WTC11 (cell line): Measurements from ENCODE around the gene TPCN2.

Experiments
- CBFB ChIP-seq: sonication (generic); formaldehyde crosslinking; IDR thresholded peaks from 2 replicates; pipeline ENCODE4 v1.8.1; 2022; ENCODE audit warnings: mild to moderate bottlenecking, low read depth, missing genetic modification reagents
- FOXJ3 ChIP-seq: sonication (generic); formaldehyde crosslinking; IDR thresholded peaks from 2 replicates; pipeline ENCODE4 v1.9.0; 2021; ENCODE audit warnings: missing genetic modification reagents, mild to moderate bottlenecking, borderline replicate concordance
- RORB ChIP-seq: fragments of 250-450 bp; sonication (Bioruptor Pico); IDR thresholded peaks from 2 replicates; pipeline ENCODE4 v1.9.0; 2021; ENCODE audit warnings: mild to moderate bottlenecking
- SP1 ChIP-seq: sonication (generic); formaldehyde crosslinking; conservative IDR thresholded peaks from 2 replicates; pipeline ENCODE4 v1.8.1; 2022; ENCODE audit warnings: missing genetic modification reagents
- ZNF671 ChIP-seq: fragments of 250-450 bp; sonication (Bioruptor Pico); IDR thresholded peaks from 2 replicates; pipeline ENCODE4 v1.8.0; 2021; ENCODE audit warnings: mild to moderate bottlenecking
- TF ChIP-seq, protein P1 (sequence below): fragments of 200-600 bp; IDR thresholded peaks from 2 replicates; pipeline ENCODE4 v1.8.0; 2022; ENCODE audit warnings: antibody characterized with exemption
- TF ChIP-seq, protein P2 (sequence below): fragments of 250-450 bp; sonication (Bioruptor Pico); IDR thresholded peaks from 2 replicates; pipeline ENCODE4 v1.9.0; 2021; ENCODE audit warnings: mild to moderate bottlenecking
- TF ChIP-seq, protein P3 (sequence below): sonication (generic); formaldehyde crosslinking; IDR thresholded peaks from 2 replicates; pipeline ENCODE4 v1.8.0; 2023; ENCODE audit warnings: missing genetic modification reagents
- TF ChIP-seq, protein P4 (sequence below): sonication (generic); formaldehyde crosslinking; IDR thresholded peaks from 2 replicates; pipeline ENCODE4 v1.8.1; 2022; ENCODE audit warnings: low read depth, mild to moderate bottlenecking, moderate library complexity, missing genetic modification reagents, borderline replicate concordance

DNA sequence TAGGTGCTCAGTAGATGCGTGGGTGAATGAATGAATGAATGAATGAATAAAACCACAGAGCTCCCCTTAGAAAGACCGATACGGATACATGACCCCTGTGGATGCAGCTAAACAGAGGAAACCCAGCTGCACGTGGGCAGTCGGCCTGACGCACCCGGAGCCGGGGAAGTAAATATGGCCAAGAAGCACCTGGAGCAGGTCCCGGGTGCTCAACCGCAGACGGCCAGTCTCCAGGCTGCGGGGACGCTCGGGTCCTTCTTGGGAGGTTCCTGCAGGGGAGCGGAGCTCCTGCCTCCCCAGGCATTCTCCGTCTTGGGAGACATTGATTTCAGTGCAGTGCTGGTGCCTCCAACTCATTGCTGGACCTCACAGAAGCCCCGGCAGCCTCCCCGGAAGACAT lies 11.7 kb upstream of the TPCN2 start:
- no peak for TF ChIP-seq SP1 (CRISPR knock-in tag)
- TF ChIP-seq, protein P1, sequence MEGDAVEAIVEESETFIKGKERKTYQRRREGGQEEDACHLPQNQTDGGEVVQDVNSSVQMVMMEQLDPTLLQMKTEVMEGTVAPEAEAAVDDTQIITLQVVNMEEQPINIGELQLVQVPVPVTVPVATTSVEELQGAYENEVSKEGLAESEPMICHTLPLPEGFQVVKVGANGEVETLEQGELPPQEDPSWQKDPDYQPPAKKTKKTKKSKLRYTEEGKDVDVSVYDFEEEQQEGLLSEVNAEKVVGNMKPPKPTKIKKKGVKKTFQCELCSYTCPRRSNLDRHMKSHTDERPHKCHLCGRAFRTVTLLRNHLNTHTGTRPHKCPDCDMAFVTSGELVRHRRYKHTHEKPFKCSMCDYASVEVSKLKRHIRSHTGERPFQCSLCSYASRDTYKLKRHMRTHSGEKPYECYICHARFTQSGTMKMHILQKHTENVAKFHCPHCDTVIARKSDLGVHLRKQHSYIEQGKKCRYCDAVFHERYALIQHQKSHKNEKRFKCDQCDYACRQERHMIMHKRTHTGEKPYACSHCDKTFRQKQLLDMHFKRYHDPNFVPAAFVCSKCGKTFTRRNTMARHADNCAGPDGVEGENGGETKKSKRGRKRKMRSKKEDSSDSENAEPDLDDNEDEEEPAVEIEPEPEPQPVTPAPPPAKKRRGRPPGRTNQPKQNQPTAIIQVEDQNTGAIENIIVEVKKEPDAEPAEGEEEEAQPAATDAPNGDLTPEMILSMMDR = no peak
- no peak for TF ChIP-seq FOXJ3 (CRISPR knock-in tag)
- no peak for TF ChIP-seq CBFB
- TF ChIP-seq, protein P2, sequence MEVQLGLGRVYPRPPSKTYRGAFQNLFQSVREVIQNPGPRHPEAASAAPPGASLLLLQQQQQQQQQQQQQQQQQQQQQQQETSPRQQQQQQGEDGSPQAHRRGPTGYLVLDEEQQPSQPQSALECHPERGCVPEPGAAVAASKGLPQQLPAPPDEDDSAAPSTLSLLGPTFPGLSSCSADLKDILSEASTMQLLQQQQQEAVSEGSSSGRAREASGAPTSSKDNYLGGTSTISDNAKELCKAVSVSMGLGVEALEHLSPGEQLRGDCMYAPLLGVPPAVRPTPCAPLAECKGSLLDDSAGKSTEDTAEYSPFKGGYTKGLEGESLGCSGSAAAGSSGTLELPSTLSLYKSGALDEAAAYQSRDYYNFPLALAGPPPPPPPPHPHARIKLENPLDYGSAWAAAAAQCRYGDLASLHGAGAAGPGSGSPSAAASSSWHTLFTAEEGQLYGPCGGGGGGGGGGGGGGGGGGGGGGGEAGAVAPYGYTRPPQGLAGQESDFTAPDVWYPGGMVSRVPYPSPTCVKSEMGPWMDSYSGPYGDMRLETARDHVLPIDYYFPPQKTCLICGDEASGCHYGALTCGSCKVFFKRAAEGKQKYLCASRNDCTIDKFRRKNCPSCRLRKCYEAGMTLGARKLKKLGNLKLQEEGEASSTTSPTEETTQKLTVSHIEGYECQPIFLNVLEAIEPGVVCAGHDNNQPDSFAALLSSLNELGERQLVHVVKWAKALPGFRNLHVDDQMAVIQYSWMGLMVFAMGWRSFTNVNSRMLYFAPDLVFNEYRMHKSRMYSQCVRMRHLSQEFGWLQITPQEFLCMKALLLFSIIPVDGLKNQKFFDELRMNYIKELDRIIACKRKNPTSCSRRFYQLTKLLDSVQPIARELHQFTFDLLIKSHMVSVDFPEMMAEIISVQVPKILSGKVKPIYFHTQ (CRISPR knock-in tag) = no peak
- TF ChIP-seq, protein P3, sequence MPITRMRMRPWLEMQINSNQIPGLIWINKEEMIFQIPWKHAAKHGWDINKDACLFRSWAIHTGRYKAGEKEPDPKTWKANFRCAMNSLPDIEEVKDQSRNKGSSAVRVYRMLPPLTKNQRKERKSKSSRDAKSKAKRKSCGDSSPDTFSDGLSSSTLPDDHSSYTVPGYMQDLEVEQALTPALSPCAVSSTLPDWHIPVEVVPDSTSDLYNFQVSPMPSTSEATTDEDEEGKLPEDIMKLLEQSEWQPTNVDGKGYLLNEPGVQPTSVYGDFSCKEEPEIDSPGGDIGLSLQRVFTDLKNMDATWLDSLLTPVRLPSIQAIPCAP (CRISPR knock-in tag) = no peak
- TF ChIP-seq ZNF671 (CRISPR knock-in tag) = no peak
- no peak for TF ChIP-seq RORB (CRISPR knock-in tag)
- TF ChIP-seq, protein P4, sequence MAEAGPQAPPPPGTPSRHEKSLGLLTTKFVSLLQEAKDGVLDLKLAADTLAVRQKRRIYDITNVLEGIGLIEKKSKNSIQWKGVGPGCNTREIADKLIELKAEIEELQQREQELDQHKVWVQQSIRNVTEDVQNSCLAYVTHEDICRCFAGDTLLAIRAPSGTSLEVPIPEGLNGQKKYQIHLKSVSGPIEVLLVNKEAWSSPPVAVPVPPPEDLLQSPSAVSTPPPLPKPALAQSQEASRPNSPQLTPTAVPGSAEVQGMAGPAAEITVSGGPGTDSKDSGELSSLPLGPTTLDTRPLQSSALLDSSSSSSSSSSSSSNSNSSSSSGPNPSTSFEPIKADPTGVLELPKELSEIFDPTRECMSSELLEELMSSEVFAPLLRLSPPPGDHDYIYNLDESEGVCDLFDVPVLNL (CRISPR knock-in tag) = no peak
